Measurements from ENCODE around the gene UTP20.
"Not testable (repeated sequence)": the region's sequence is repeated elsewhere in the genome, so short reads cannot be mapped to it uniquely, and the experiment has no call there.

The UTP20 gene

DNA sequence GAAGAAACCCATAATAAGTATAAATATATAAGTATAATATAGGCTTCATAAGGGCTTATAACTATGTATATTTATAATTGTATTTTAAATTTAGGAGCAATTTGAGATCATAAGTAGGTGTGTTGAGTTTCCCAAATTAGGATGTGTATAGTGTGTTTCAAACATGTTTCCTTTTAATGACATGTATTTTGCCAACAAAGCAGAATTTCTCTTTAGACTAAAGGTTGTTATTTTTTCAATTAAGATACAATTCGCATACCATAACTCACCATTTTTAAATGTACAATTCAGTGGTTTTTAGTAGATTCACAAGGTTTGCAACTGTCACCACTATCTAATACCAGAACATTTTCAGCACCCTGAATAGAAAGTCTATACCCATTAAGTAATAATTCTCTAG lies 135.3 kb downstream of the UTP20 start:
- no peak for TF ChIP-seq CTCF (IDR thresholded peaks at IDR 0.05; ENCODE audit: borderline replicate concordance, insufficient read depth, low read depth, low read length)
- H3K4me3 ChIP-seq (ENCODE audit: low read depth, low read length): no peak overlapping the region

DNA sequence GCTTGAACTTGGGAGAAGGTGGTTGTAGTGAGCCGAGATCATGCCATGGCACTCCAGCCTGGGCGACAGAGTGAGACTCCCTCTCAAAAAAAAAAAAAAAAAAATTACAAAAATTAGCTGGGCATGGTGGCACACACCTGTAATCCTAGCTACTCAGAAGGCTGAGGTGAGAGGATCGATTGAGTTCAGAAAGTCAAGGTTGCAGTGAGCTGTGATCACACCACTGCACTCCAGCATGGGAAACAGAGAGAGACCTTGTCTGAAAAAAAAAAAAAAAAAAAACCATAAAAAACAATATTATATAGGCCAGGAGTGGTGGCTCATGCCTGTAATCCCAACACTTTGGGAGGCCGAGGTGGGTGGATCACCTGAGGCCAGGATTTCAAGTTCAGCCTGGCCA lies 142.2 kb downstream of the UTP20 start:
- H3K4me3 ChIP-seq (ENCODE audit: low read depth, low read length): not testable (repeated sequence)

DNA sequence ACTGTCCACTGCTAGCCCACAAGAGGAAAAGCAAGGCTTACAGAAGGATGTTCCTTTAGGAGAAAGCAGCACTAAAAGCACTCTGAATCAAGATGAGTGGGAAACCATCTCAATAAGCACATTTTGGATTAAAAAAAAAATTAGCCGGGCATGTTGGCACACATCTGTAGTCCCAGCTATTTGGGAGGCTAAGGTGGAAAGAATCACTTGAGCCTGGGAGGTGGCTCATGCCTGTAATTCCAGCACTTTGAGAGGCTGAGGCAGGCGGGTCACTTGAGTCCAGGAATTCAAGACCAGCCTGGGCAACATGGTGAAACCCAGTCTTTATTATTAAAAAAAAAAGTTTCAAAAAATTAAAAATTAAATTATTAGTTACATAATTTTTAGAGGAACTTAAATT lies 144.7 kb downstream of the UTP20 start:
- no peak overlapping the region for H3K4me3 ChIP-seq (ENCODE audit: low read depth, low read length)
- no peak for TF ChIP-seq CTCF (IDR thresholded peaks at IDR 0.05; ENCODE audit: borderline replicate concordance, insufficient read depth, low read depth, low read length)

- no peak for TF ChIP-seq CTCF (IDR thresholded peaks at IDR 0.05; ENCODE audit: borderline replicate concordance, insufficient read depth, low read depth, low read length)
- H3K4me3 ChIP-seq (ENCODE audit: low read depth, low read length): no peak overlapping the region
Observed at GRCh38 chr12:101430456-101430855, 150.6 kb downstream of the UTP20 start.

- H3K4me3 ChIP-seq (ENCODE audit: low read depth, low read length): no peak overlapping the region
- no peak for TF ChIP-seq CTCF (IDR thresholded peaks at IDR 0.05; ENCODE audit: borderline replicate concordance, insufficient read depth, low read depth, low read length)
Observed at GRCh38 chr12:101436136-101436535, 156.2 kb downstream of the UTP20 start.
